GM12878 (cell line): ENCODE results near the gene ATG4B. TPM values are rescaled to one million over a fixed set of nuclear protein-coding genes. Genes with fewer than 3 reads are reported as not detected.

Experiments
- ATAC-seq: fragments of 200-7000 bp; cut with Tn5 transposase; 3 replicates; pipeline ENCODE4 v1.9.1; 2020; ENCODE audit warnings: mild to moderate bottlenecking, moderate library complexity
- BruUV-seq: library from RNA; stranded (reverse); fragments of 400-500 nt; replicated peaks from 2 replicates; lab custom pipeline; 2021; lab: Mats Ljungman, UMichigan
- CTCF ChIA-PET: fragments of 300-600 bp; sonication (Branson Sonifier 250); formaldehyde crosslinking; extraction: SDS; loops from one replicate; lab custom pipeline; 2021; ENCODE audit warnings: inconsistent platforms; lab: Yijun Ruan, JAX
- POLR2A ChIA-PET: fragments of 350-600 bp; formaldehyde crosslinking; extraction: SDS; loops from one replicate; lab custom pipeline; 2021; ENCODE audit warnings: inconsistent platforms; lab: Charles Lee
- RAD21 ChIA-PET: fragments of 300-600 bp; sonication (Branson Sonifier 250); formaldehyde crosslinking; loops from one replicate; lab custom pipeline; 2023; ENCODE audit warnings: antibody characterized with exemption; ENCODE audit not compliant: unreplicated experiment; lab: Charles Lee
- SMC1A ChIA-PET: fragments of 300-600 bp; sonication (Branson Sonifier 250); formaldehyde crosslinking; loops from one replicate; lab custom pipeline; 2023; ENCODE audit not compliant: unreplicated experiment, uncharacterized antibody; lab: Charles Lee
- DNase-seq: peaks from one replicate; pipeline ENCODE4 v3.0.0-alpha.2; 2011; ENCODE audit warnings: low read depth, low spot score
- FAIRE-seq: peaks from 3 replicates; lab custom pipeline; 2011; peaks lifted over from hg19 to GRCh38; lab: Jason Lieb, UNC
- H2AFZ ChIP-seq: 2 replicates; pipeline ENCODE4 v1.6.0; 2011; ENCODE audit warnings: low read depth, low read length, control low read depth; ENCODE audit not compliant: control insufficient read depth
- H3K27ac ChIP-seq: 2 replicates; pipeline ENCODE4 v1.5.1; 2011; ENCODE audit warnings: control low read depth; ENCODE audit not compliant: control insufficient read depth, insufficient read depth
- H3K27me3 ChIP-seq, 2 experiments: replicated peaks in 1 of 2; 2 replicates each; pipeline versions ENCODE4 v1.6.0 to v1.6.1; 2011; ENCODE audit warnings: low read length in 1 of 2; ENCODE audit not compliant: control insufficient read depth in 2 of 2, insufficient read depth in 2 of 2
- H3K36me3 ChIP-seq, 2 experiments: 2 replicates each; pipeline ENCODE4 v1.5.1; 2011; ENCODE audit warnings: low read length in 1 of 2; ENCODE audit not compliant: control insufficient read depth in 2 of 2, insufficient read depth in 2 of 2
- H3K4me1 ChIP-seq: 2 replicates; pipeline ENCODE4 v1.6.1; 2011; ENCODE audit warnings: mild to moderate bottlenecking, low read length, moderate library complexity, mixed read lengths; ENCODE audit not compliant: control insufficient read depth, insufficient read depth
- H3K4me2 ChIP-seq: 2 replicates; pipeline ENCODE4 v1.6.0; 2011; ENCODE audit warnings: control low read depth; ENCODE audit not compliant: control insufficient read depth, insufficient read depth
- H3K4me3 ChIP-seq: fragments of 200-600 bp; sonication (generic); 2 replicates; pipeline ENCODE4 v1.5.1; 2016
- H3K79me2 ChIP-seq: 2 replicates; pipeline ENCODE4 v1.6.0; 2011; ENCODE audit warnings: low read length; ENCODE audit not compliant: control insufficient read depth, insufficient read depth
- H3K9ac ChIP-seq: 2 replicates; pipeline ENCODE4 v1.8.0; 2011; ENCODE audit warnings: low read length, control low read depth, mixed read lengths; ENCODE audit not compliant: control insufficient read depth, insufficient read depth
- H3K9me3 ChIP-seq: replicated peaks from 3 replicates; pipeline ENCODE4 v1.5.1; 2011; ENCODE audit warnings: mild to moderate bottlenecking, low read length; ENCODE audit not compliant: control insufficient read depth, insufficient read depth
- H4K20me1 ChIP-seq: 2 replicates; pipeline ENCODE4 v1.6.0; 2011; ENCODE audit not compliant: control insufficient read depth, insufficient read depth
- BHLHE40 ChIP-seq, 2 experiments: fragments of 450-650 bp in 1 of 2; IDR thresholded peaks; 2 replicates each; pipeline ENCODE4 v1.6.1; 2011 to 2017; ENCODE audit warnings: low read depth in 2 of 2, borderline replicate concordance in 1 of 2, improper control_type of control experiment in 1 of 2, low read length in 1 of 2, mild to moderate bottlenecking in 1 of 2
- CBX3 ChIP-seq: fragments of 200-600 bp; sonication (generic); IDR thresholded peaks from 2 replicates; pipeline ENCODE4 v1.6.1; 2016; ENCODE audit warnings: low read depth, borderline replicate concordance
- CREM ChIP-seq: IDR thresholded peaks from 2 replicates; pipeline ENCODE4 v1.6.1; 2014; ENCODE audit warnings: antibody characterized with exemption, low read depth
- FOXK2 ChIP-seq: fragments of 450-650 bp; IDR thresholded peaks from 2 replicates; pipeline ENCODE4 v1.6.1; 2017; ENCODE audit warnings: mild to moderate bottlenecking, moderate library complexity
- JUNB ChIP-seq: IDR thresholded peaks from 2 replicates; pipeline ENCODE4 v1.6.1; 2016; ENCODE audit warnings: antibody characterized with exemption, mild to moderate bottlenecking
- MAX ChIP-seq: IDR thresholded peaks from 2 replicates; pipeline ENCODE4 v1.6.1; 2012; ENCODE audit warnings: low read depth, low read length, improper control_type of control experiment
- MEF2B ChIP-seq: fragments of 450-650 bp; IDR thresholded peaks from 2 replicates; pipeline ENCODE4 v1.6.1; 2018; ENCODE audit warnings: mild to moderate bottlenecking, moderate library complexity; ENCODE audit not compliant: partially characterized antibody, poor library complexity, severe bottlenecking
- MLLT1 ChIP-seq: fragments of 450-650 bp; IDR thresholded peaks from 2 replicates; pipeline ENCODE4 v1.6.1; 2016; ENCODE audit warnings: mild to moderate bottlenecking
- NBN ChIP-seq: fragments of 450-650 bp; IDR thresholded peaks from 2 replicates; pipeline ENCODE4 v1.6.1; 2016
- NR2C1 ChIP-seq: fragments of 450-650 bp; IDR thresholded peaks from 2 replicates; pipeline ENCODE4 v1.6.1; 2017; ENCODE audit warnings: antibody characterized with exemption, mild to moderate bottlenecking, moderate library complexity
- PAX5 ChIP-seq: IDR thresholded peaks from 2 replicates; pipeline ENCODE4 v1.6.1; 2011; ENCODE audit warnings: low read depth, low read length, borderline replicate concordance
- PRDM15 ChIP-seq: fragments of 450-650 bp; formaldehyde crosslinking; IDR thresholded peaks from 2 replicates; pipeline ENCODE4 v1.4.0; 2020; ENCODE audit warnings: mild to moderate bottlenecking, moderate library complexity
- WRNIP1 ChIP-seq: IDR thresholded peaks from 2 replicates; pipeline ENCODE4 v1.6.1; 2011; ENCODE audit warnings: low read depth, low read length, improper control_type of control experiment, borderline replicate concordance
- YY1 ChIP-seq: IDR thresholded peaks from 2 replicates; pipeline ENCODE4 v1.6.1; 2011; ENCODE audit warnings: low read depth, mild to moderate bottlenecking, low read length
- ZBTB11 ChIP-seq: fragments of 450-650 bp; formaldehyde crosslinking; IDR thresholded peaks from 2 replicates; pipeline ENCODE4 v1.5.0; 2022; ENCODE audit warnings: mild to moderate bottlenecking, missing genetic modification characterization
- ZNF384 ChIP-seq: IDR thresholded peaks from 2 replicates; pipeline ENCODE4 v1.6.1; 2012; ENCODE audit warnings: low read depth, mild to moderate bottlenecking, low read length, improper control_type of control experiment, borderline replicate concordance
- WGBS: methylation state at CpG from one replicate; pipeline ENCODE4 v1.1.6; 2016; ENCODE audit warnings: low lambda C conversion rate; ENCODE audit not compliant: insufficient replicate concordance, insufficient coverage; ENCODE audit errors: missing lambda C conversion rate; 5-methylcytosine and 5-hydroxymethylcytosine counted together
- in situ Hi-C: fragments of 300-500 bp; cut with MboI; formaldehyde crosslinking; loops from 9 replicates; pipeline ENCODE4 v1.14.3; 2018; ENCODE audit warnings: mixed read lengths
- intact Hi-C: fragments of 100-400 bp; cut with micrococcal nuclease; formaldehyde crosslinking; loops from one replicate; pipeline ENCODE4 v1.14.2; 2022; ENCODE audit not compliant: unreplicated experiment
- polyA plus RNA-seq, 11 experiments: library from polyadenylated mRNA; depleted of rRNA in 4 of 11; unstranded in 6 of 11; stranded (reverse) in 5 of 11; fragments of >200 nt; fragmentation: Nextera tagmentation in 4 of 11; fragmentation: Illumina TruSeq in 1 of 11; extraction: Ambion mirVana in 4 of 11; extraction: Trizol in 1 of 11; gene quantifications; 1 replicate in 1 of 11; 2 replicates in 10 of 11; pipeline versions ENCODE4 v1.2.1 to v1.2.3, GENCODE V29; 2011 to 2016; ENCODE audit warnings: inconsistent platforms in 2 of 11, missing spikeins in 2 of 11, low read depth in 1 of 11
- total RNA-seq, 4 experiments: library from RNA; depleted of rRNA in 3 of 4; stranded (reverse); fragments of >200 nt in 3 of 4; fragmentation: Illumina TruSeq in 1 of 4; extraction: Trizol in 1 of 4; gene quantifications; 2 replicates each; pipeline versions ENCODE4 v1.2.1 to v1.2.3, GENCODE V29; 2013 to 2021

Gene ATG4B
- total and polyA plus RNA-seq, 10 of the 15 experiments (the other 5 are each of a cell fraction or from before 2014, with no cell fraction given) = 5.8 to 84.1 (median 64.9) TPM

- Histone ChIP-seq H3K36me3 (peaks cover 5% of the 10 kb centered on the region in 2 experiments; a peak in 3 of 4 replicates), H3K79me2 (peaks cover 14% of the 10 kb centered on the region), H3K27ac (peak overlapping the region; percentile 89), H2AFZ (no peak overlapping the region; the same call in 1 of the 2 replicates), H4K20me1 (no peaks in the 10 kb centered on the region), H3K4me3 (peak overlapping the region; percentile 69), H3K27me3 (no peaks in the 10 kb centered on the region), H3K4me1 (0 out of 2 replicates have a peak, but pooled peaks cover 6% of the 10 kb centered on the region), H3K9me3 (peaks cover 3% of the 10 kb centered on the region; the same call in 1 of the 3 replicates), H3K4me2 (peak overlapping the region; percentile 79), H3K9ac (peak overlapping the region; percentile 79)
- POLR2A ChIA-PET = interaction anchor here (1.4 to 2.6 kb wide), 3 partner anchors 33 to 157 kb away, joined by 3 to 19 read pairs (median 5); partner anchors contain the start of genes D2HGDH and PDCD1
- FAIRE-seq (peak; percentile 65), DNase-seq (peak; percentile 51), ATAC-seq (no peak)
- in situ Hi-C loops = loop anchor here (5.0 kb wide), 1 partner anchor 176 kb away; no protein-coding TSS in a partner anchor
- 1% methylated on average over 17 of the region's 17 CpGs for whole genome bisulfite sequencing
- CTCF ChIA-PET = interaction anchor here (0.7 to 3.5 kb wide), 4 partner anchors 13 to 891 kb away, joined by 3 to 18 read pairs (median 7); no protein-coding TSS in a partner anchor
- intact Hi-C loops = loop anchor here (1.0 kb wide), 2 partner anchors 14 to 180 kb away; no protein-coding TSS in a partner anchor
- RAD21 ChIA-PET = interaction anchor here (1.0 to 2.9 kb wide), 4 partner anchors 13 to 168 kb away, joined by 3 to 18 read pairs (median 6); partner anchors contain the start of gene DTYMK
- BruUV-seq = no TSS peak
- SMC1A ChIA-PET = interaction anchor here (1.4 to 1.6 kb wide), 2 partner anchors 21 to 176 kb away, joined by 3 to 4 read pairs; no protein-coding TSS in a partner anchor
- TF ChIP-seq MEF2B (no peak), NR2C1 (no peak), BHLHE40 (IDR thresholded peaks at IDR 0.05; ENCODE audit: borderline replicate concordance in 1 of 2, low read depth in 2 of 2, low read length in 1 of 2) (peak; percentile 97 to 99), CREM (no peak), ZBTB11 (CRISPR knock-in tag) (no peak), ZNF384 (no peak), NBN (0 out of 2 replicates have a peak, but pooled peaks have one; percentile 57), PAX5 (no peak), MLLT1 (0 out of 2 replicates have a peak, but pooled peaks have one; percentile 27), WRNIP1 (no peak), PRDM15 (CRISPR knock-in tag) (no peak), YY1 (peak; percentile 79), JUNB (no peak), MAX (no peak), CBX3 (no peak), FOXK2 (no peak)
Measured at GRCh38 chr2:241701149-241701398, 63.6 kb downstream of the ATG4B start.
